Neural cell (in vitro differentiated cells): Measurements from ENCODE around the gene ABCA4. TPM values are rescaled to one million over a fixed set of nuclear protein-coding genes. Genes with fewer than 3 reads are reported as not detected.

Experiments used
- H2AFZ ChIP-seq: fragments of 200-600, 300-800 bp; sonication (generic), shearing (Covaris generic); 2 replicates; pipeline ENCODE4 v1.6.0; 2014; ENCODE audit warnings: low read depth, mild to moderate bottlenecking, antibody characterized with exemption, low read length, moderate library complexity
- H3F3A ChIP-seq: fragments of 200-600 bp; shearing (Covaris generic); 2 replicates; pipeline ENCODE4 v1.6.1; 2016; ENCODE audit warnings: mild to moderate bottlenecking, moderate library complexity, mixed read lengths, antibody characterized with exemption, low read length; ENCODE audit not compliant: insufficient read depth, poor library complexity, severe bottlenecking
- H3K27ac ChIP-seq: fragments of 200-600, 300-800 bp; sonication (generic), shearing (Covaris generic); 2 replicates; pipeline ENCODE4 v1.5.1; 2014; ENCODE audit warnings: mild to moderate bottlenecking, low read length, moderate library complexity
- H3K27me3 ChIP-seq: fragments of 300-800, 200-600 bp; sonication (generic), shearing (Covaris generic); 2 replicates; pipeline ENCODE4 v1.6.0; 2014; ENCODE audit warnings: mild to moderate bottlenecking, low read depth, low read length, moderate library complexity; ENCODE audit not compliant: insufficient read depth
- H3K36me3 ChIP-seq: fragments of 300-800, 200-600 bp; sonication (generic), shearing (Covaris generic); 2 replicates; pipeline ENCODE4 v1.5.1; 2014; ENCODE audit warnings: mild to moderate bottlenecking, antibody characterized with exemption, low read length, moderate library complexity; ENCODE audit not compliant: insufficient read depth
- H3K4me2 ChIP-seq: fragments of 300-800, 200-600 bp; sonication (generic), shearing (Covaris generic); 2 replicates; pipeline ENCODE4 v1.6.0; 2014; ENCODE audit warnings: mild to moderate bottlenecking, low read length
- H3K4me3 ChIP-seq: fragments of 300-800, 200-600 bp; sonication (generic), shearing (Covaris generic); 2 replicates; pipeline ENCODE4 v1.5.1; 2014; ENCODE audit warnings: mild to moderate bottlenecking, low read length, moderate library complexity
- H3K79me2 ChIP-seq: fragments of 200-600 bp; shearing (Covaris generic); replicated peaks from 2 replicates; pipeline ENCODE4 v1.6.0; 2014; ENCODE audit warnings: mild to moderate bottlenecking, low read length, moderate library complexity; ENCODE audit not compliant: insufficient read depth
- H3K9ac ChIP-seq: fragments of 300-800, 200-600 bp; sonication (generic), shearing (Covaris generic); 2 replicates; pipeline ENCODE4 v1.6.1; 2016; ENCODE audit warnings: mild to moderate bottlenecking, low read length, mixed read lengths
- H3K9me2 ChIP-seq: fragments of 200-600 bp; shearing (Covaris generic); 2 replicates; pipeline ENCODE4 v1.6.1; 2016; ENCODE audit warnings: mild to moderate bottlenecking, low read length, mixed read lengths; ENCODE audit not compliant: insufficient read depth
- H3K9me3 ChIP-seq: fragments of 200-600, 300-800 bp; sonication (generic), shearing (Covaris generic); 2 replicates; pipeline ENCODE4 v1.6.1; 2016; ENCODE audit warnings: mild to moderate bottlenecking, mixed run types, low read length, moderate library complexity, mixed read lengths
- H4K20me1 ChIP-seq: fragments of 200-600 bp; shearing (Covaris generic); 2 replicates; pipeline ENCODE4 v1.6.1; 2016; ENCODE audit warnings: mild to moderate bottlenecking, mixed run types; ENCODE audit not compliant: insufficient read depth
- CTCF ChIP-seq: fragments of 450-650 bp; IDR thresholded peaks from 2 replicates; pipeline ENCODE4 v1.5.1; 2014; ENCODE audit warnings: antibody characterized with exemption, mild to moderate bottlenecking, moderate library complexity; ENCODE audit not compliant: poor library complexity, severe bottlenecking
- EP300 ChIP-seq: fragments of 450-650 bp; conservative IDR thresholded peaks from 2 replicates; pipeline ENCODE4 v1.6.1; 2014; ENCODE audit warnings: antibody characterized with exemption, mild to moderate bottlenecking, moderate library complexity; ENCODE audit not compliant: poor library complexity, severe bottlenecking
- EZH2 ChIP-seq: fragments of 200-600, 300-800 bp; shearing (Covaris generic), sonication (generic); IDR thresholded peaks from 2 replicates; pipeline ENCODE4 v1.6.1; 2014; ENCODE audit warnings: antibody characterized with exemption, low read length, borderline replicate concordance, mild to moderate bottlenecking; ENCODE audit not compliant: insufficient read depth, poor library complexity, severe bottlenecking
- MXI1 ChIP-seq: fragments of 450-650 bp; conservative IDR thresholded peaks from 2 replicates; pipeline ENCODE4 v1.6.1; 2014; ENCODE audit warnings: antibody characterized with exemption, mild to moderate bottlenecking; ENCODE audit not compliant: poor library complexity, severe bottlenecking
- POLR2AphosphoS5 ChIP-seq: IDR thresholded peaks from 2 replicates; pipeline ENCODE4 v1.6.1; 2012
- RAD21 ChIP-seq: fragments of 450-650 bp; conservative IDR thresholded peaks from 2 replicates; pipeline ENCODE4 v1.6.1; 2014; ENCODE audit warnings: antibody characterized with exemption, mild to moderate bottlenecking, moderate library complexity
- REST ChIP-seq: IDR thresholded peaks from 2 replicates; pipeline ENCODE4 v1.6.1; 2012; ENCODE audit warnings: borderline replicate concordance
- SMC3 ChIP-seq: fragments of 450-650 bp; conservative IDR thresholded peaks from 2 replicates; pipeline ENCODE4 v1.6.1; 2014; ENCODE audit warnings: antibody characterized with exemption, mild to moderate bottlenecking, moderate library complexity; ENCODE audit not compliant: poor library complexity
- TAF1 ChIP-seq: IDR thresholded peaks from 2 replicates; pipeline ENCODE4 v1.6.1; 2012; ENCODE audit warnings: low read depth
- polyA plus RNA-seq: library from polyadenylated mRNA; depleted of rRNA; stranded (reverse); fragments of >200 nt; gene quantifications from 2 replicates; pipeline ENCODE4 v1.2.3, GENCODE V29; 2014

The ABCA4 gene
- polyA plus RNA-seq, 1 donor from 2014 or later, result not detected

DNA sequence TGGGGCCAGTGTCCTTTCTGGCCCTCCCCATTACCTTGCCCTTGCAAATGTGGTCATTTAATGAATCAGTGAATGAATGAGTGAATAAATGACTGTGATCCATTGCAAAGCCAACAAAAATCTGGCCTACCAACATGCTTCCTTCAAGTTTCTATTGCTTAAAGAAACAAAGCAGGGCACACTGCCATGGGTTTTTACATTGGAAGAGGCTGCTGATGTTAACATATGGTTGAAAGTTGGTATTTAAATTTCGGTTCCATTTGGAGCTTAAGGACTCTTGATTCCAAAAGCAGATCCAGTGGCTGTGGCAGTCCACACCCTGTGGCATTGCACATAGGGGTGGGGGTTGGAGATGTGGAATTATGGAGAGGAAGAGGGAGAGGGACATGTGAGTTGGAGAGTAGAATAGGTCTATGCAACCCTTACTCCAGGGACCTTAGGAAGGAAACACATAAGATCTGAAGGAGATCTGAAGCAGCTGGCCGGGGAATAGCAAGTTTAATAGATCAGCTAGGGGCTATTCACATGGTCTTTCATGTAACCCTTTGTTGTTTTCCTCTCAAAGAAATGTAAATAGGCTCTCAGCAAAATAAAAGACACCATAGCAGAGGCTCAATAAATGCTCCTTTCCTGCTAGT, 7.2 kb downstream of the ABCA4 start:
- TF ChIP-seq REST, result no peak
- TF ChIP-seq EP300, result no peak
- TF ChIP-seq EZH2, result no peak
- no peak for TF ChIP-seq RAD21
- no peak for TF ChIP-seq SMC3
- no peak for TF ChIP-seq POLR2AphosphoS5
- no peak for TF ChIP-seq TAF1
- TF ChIP-seq CTCF, result no peak
- no peak for TF ChIP-seq MXI1
- H3K9me3 ChIP-seq, result no peaks in the 10 kb centered on the region
- no peak overlapping the region for H3K9ac ChIP-seq
- no peaks in the 10 kb centered on the region for H3K36me3 ChIP-seq
- H2AFZ ChIP-seq, result no peak overlapping the region
- no peak overlapping the region for H3K4me3 ChIP-seq
- no peak overlapping the region for H3K4me2 ChIP-seq
- no peaks in the 10 kb centered on the region for H3K79me2 ChIP-seq
- no peaks in the 10 kb centered on the region for H3K27me3 ChIP-seq
- H3K9me2 ChIP-seq, result no peaks in the 10 kb centered on the region
- H3K27ac ChIP-seq, result no peak overlapping the region
- no peaks in the 10 kb centered on the region for H3F3A ChIP-seq
- no peaks in the 10 kb centered on the region for H4K20me1 ChIP-seq

GRCh38 chr1:94111879-94112278, 9.1 kb downstream of the ABCA4 start:
- Histone ChIP-seq H2AFZ (no peak overlapping the region), H3F3A (no peaks in the 10 kb centered on the region), H3K27me3 (no peaks in the 10 kb centered on the region), H3K9me3 (no peaks in the 10 kb centered on the region), H3K4me2 (no peak overlapping the region), H3K4me3 (no peak overlapping the region), H3K79me2 (no peaks in the 10 kb centered on the region), H3K9ac (no peak overlapping the region), H3K9me2 (no peaks in the 10 kb centered on the region), H4K20me1 (no peaks in the 10 kb centered on the region), H3K27ac (no peak overlapping the region), H3K36me3 (no peaks in the 10 kb centered on the region)
- no peak for TF ChIP-seq TAF1
- TF ChIP-seq CTCF, result no peak
- no peak for TF ChIP-seq SMC3
